Dendritic cell treated with granulocyte-macrophage colony-stimulating factor and Interleukin-4, amounts not matched to agents 40 ng/mL and 50 ng/mL, for 4 days (primary cell): Measurements from ENCODE around the gene HDAC8.
A peak's percentile ranks its signal among the peaks of the same experiment; 100 is the strongest.

Experiments used
- H3K27ac Mint-ChIP-seq: one replicate; pipeline ENCODE4 v1.8.0; 2022; ENCODE audit warnings: mild to moderate bottlenecking, mixed read lengths
- H3K27me3 Mint-ChIP-seq: one replicate; pipeline ENCODE4 v1.8.0; 2022; ENCODE audit warnings: mild to moderate bottlenecking, mixed read lengths
- H3K36me3 Mint-ChIP-seq: one replicate; pipeline ENCODE4 v1.8.0; 2022; ENCODE audit warnings: low read depth, mixed read lengths
- H3K4me1 Mint-ChIP-seq: one replicate; pipeline ENCODE4 v1.8.0; 2022; ENCODE audit warnings: low read depth, mixed read lengths
- H3K4me3 Mint-ChIP-seq: one replicate; pipeline ENCODE4 v1.8.0; 2022; ENCODE audit warnings: mild to moderate bottlenecking, moderate library complexity, mixed read lengths
- H3K9me3 Mint-ChIP-seq: one replicate; pipeline ENCODE4 v1.8.0; 2022; ENCODE audit warnings: mixed read lengths
- intact Hi-C: fragments of 100-400 bp; cut with micrococcal nuclease; formaldehyde crosslinking; loops from one replicate; pipeline ENCODE4 v1.15.0; 2022

The HDAC8 gene

DNA sequence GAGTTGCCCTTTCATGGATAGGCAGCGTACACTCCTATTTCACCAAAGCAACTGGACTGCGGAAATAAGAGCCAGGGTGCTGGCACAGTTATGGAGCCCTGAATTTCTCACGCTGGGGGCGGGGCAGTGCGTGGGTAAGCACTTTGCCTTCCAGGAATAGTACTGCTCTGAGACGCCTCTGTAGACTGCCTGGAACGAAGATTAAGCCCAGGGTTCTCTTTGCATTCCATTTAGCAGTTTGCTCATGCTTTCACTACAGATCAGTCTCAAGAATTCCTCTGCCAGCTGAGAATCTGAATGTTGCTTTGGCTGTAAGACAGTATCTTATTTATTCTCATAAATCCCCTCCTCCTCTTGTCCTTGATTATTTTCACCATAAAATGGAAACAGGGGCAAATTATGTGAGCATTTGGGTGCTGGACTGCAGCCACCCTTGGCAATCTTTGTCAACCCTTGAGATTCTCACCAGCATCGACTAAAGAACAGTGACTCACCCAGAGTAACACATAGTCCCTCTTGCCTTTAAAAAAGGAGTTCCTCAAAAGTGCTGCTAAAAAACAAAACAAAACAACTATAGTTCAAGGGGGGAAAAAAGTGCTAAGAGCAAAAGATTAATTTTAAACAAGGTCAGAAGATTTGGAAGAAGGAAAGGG is 178.0 kb downstream of the HDAC8 start:
- no peaks in the 10 kb centered on the region for H3K36me3 Mint-ChIP-seq
- intact Hi-C loops, result no loop called here
- H3K27me3 Mint-ChIP-seq, result no peaks in the 10 kb centered on the region
- peak overlapping the region; percentile 65 for H3K27ac Mint-ChIP-seq
- H3K9me3 Mint-ChIP-seq, result no peaks in the 10 kb centered on the region
- peaks cover 25% of the 10 kb centered on the region for H3K4me1 Mint-ChIP-seq
- no peak overlapping the region for H3K4me3 Mint-ChIP-seq

DNA sequence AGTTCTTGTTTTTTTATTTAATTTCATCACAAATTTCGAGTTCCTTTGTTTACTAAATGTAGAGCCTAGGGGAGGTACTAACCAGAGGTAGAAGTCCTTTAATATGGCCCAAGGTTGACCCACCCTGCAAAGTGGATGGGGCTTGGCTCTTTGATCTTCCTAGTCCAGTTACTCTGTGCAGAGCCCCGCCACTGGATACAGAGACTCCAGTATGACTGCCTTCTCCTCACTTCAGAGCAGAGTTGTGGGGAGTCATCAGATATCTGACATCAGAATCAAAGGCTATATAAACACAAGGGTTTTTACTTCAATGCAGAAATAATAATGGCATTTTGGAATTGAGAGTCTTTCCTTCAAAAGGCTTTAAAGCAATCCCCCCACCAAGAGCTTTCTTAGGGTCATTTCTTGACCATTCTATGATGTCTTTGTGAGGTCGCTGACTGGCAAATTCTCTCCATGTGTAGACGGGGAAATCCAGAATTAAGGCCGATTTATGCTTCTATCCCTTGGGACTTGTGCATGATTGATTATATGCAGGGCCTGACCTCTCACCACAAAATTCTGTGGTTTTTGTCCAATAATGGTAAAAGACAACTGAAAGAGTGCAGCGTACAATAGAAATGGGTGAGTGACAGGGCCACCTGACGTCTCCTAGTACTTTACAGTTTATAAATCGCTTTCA is 178.7 kb downstream of the HDAC8 start:
- Mint-ChIP-seq H3K27ac (no peak overlapping the region), H3K9me3 (no peaks in the 10 kb centered on the region), H3K27me3 (no peaks in the 10 kb centered on the region), H3K4me1 (peaks cover 25% of the 10 kb centered on the region), H3K4me3 (no peak overlapping the region), H3K36me3 (no peaks in the 10 kb centered on the region)
- intact Hi-C loops, result no loop called here

DNA sequence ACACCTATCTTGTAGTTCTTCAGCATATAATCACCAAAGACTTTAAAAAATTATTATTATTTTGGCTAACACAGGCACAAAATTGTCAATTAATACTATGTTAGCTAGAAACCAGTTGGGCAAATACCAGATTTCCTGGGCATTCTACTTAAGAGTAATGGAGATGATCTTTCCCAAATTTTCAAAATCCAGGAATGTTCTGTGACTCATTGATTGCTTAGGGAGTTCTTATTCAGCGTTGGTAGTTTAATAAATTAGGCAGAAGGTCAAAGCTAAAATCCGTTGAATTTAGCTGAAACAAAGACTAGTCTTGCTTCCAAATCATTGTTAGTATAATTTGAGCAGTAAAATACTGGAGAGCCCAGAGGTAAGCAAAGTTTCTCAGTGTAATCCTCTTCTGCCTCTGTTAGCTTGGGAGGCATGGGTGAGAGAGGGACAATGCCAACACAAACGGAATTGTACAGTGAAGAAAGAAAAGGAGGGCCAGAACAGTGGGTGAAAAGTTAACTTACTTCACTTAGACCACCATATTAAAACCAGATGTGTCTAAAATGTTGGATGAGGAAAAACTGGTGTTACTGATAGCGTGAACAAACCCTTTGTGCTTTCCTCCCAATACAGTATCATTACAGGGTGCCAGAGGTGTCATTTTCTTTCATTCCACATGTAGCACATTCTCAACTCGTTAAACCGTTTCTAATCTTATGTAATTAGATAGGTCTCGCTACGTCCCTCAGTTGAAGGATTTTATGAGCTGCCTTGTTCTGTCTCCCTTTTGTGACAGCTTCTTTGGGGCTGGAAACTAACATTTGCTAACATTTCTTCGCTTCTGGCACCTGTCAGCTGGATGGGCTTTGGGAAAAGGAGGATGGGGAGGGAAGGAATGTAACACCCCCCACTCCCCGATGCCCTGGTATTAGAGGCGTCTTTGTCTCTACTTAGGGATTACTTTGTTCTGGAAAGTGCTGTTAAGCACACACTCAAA is 179.5 kb downstream of the HDAC8 start:
- Mint-ChIP-seq H3K27ac (no peak overlapping the region), H3K4me3 (no peak overlapping the region), H3K9me3 (no peaks in the 10 kb centered on the region), H3K4me1 (peaks cover 25% of the 10 kb centered on the region), H3K36me3 (no peaks in the 10 kb centered on the region), H3K27me3 (no peaks in the 10 kb centered on the region)
- intact Hi-C loops, result no loop called here

DNA sequence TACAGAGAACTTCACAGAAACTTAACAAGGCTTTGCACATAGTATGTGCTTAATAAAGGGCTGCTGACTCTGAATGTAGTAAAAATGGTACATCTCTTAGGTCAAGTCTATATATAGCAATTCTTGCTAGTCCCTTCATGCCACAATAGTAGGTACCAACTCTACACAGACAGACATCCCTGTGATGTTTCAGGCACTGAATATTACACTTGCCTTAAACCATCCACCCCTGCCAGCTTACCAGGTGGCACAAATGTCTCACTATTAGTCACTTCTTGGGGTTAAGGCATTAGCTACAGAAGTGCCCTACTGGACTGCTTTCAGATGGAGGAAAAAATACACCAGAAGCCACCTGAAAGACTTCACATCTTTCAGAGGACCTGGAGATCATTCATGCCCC is 180.6 kb downstream of the HDAC8 start:
- H3K4me3 Mint-ChIP-seq, result no peak overlapping the region
- no peaks in the 10 kb centered on the region for H3K36me3 Mint-ChIP-seq
- H3K9me3 Mint-ChIP-seq, result no peaks in the 10 kb centered on the region
- H3K27ac Mint-ChIP-seq, result no peak overlapping the region
- H3K27me3 Mint-ChIP-seq, result no peaks in the 10 kb centered on the region
- intact Hi-C loops, result no loop called here
- peaks cover 25% of the 10 kb centered on the region for H3K4me1 Mint-ChIP-seq

DNA sequence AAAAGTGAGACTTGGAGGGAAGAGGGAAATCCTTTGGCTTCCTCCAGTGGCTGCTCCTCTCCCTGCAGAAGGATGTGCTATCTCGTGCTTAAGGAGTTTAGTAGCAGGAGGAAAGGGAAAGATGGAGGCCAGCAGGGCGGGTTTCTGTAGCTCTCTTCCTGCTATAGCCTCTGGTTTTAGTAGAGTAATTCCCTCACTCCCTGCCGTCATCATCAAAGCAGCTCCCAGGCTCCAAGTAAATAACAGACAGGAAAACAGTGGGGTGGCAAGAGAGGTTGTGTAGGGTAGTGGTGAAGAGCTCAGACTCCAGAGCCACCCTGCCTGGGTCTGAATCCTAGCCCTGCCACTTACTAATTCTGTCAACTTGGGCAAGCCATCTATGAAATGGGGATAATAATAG is 185.4 kb downstream of the HDAC8 start:
- H3K36me3 Mint-ChIP-seq, result no peaks in the 10 kb centered on the region
- intact Hi-C loops, result no loop called here
- H3K27me3 Mint-ChIP-seq, result no peaks in the 10 kb centered on the region
- peaks cover 12% of the 10 kb centered on the region for H3K4me1 Mint-ChIP-seq
- H3K9me3 Mint-ChIP-seq, result no peaks in the 10 kb centered on the region
- no peak overlapping the region for H3K27ac Mint-ChIP-seq
- H3K4me3 Mint-ChIP-seq, result no peak overlapping the region

DNA sequence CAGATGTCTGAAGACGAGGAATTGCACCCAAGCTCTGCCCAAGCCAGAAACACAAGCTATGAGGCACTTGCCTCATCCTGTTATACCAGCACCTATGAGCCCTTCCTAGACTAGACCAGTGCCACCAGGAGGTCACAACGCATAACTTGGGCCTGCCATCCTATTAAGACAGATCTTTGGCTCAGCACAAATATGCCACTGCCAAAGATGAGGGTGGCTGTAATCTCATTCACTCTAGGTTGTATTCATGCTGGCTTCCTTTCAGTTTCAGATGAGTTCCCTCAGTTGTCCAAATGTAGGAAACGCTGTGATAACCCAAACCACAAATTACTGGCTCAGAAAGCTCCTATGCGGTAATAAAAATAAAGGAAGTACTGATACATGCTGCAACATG is 190.4 kb downstream of the HDAC8 start:
- no peaks in the 10 kb centered on the region for H3K36me3 Mint-ChIP-seq

DNA sequence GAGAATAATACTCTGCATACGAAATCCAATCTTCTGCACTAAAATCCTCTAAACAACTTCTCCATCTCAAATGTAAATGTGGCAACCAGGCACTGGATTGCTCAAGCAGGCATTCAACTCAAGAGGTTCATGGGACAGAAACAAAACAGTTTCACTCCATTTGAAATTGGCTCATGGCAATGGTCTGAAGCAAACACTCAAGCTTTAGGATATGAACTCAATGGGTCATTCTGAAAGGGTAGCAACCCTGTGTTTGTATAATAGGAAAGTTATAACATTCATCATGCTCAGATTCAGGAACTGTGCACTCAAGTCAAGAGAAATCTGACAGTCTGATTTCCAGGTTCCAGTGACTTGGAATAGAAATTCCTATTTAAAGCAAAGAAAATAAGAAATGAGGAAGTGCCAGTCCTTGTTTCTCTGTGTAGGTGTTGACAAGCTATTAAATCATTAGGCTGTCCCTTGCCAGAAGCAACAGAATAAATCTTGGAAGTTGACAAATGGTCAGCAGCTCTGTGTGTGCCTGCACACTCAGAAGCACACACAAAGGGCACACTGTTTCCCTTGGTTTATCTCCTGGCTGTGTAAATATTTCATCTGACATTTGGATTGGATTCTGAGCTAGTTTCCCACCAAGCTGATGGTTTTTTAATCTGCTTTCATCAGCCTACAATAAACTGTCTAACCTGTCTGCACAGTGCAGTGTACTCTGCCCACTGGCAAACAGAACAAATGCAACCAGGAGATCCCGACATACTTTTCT is 191.0 kb downstream of the HDAC8 start:
- Mint-ChIP-seq H3K27ac (no peak overlapping the region), H3K9me3 (no peaks in the 10 kb centered on the region), H3K27me3 (no peaks in the 10 kb centered on the region), H3K36me3 (no peaks in the 10 kb centered on the region), H3K4me3 (no peak overlapping the region), H3K4me1 (peaks cover 9% of the 10 kb centered on the region)
- intact Hi-C loops, result no loop called here

More for the DNA sequence above, 190.4 kb downstream of the HDAC8 start:
- Mint-ChIP-seq H3K4me1 (peaks cover 9% of the 10 kb centered on the region), H3K27me3 (no peaks in the 10 kb centered on the region), H3K4me3 (no peak overlapping the region), H3K27ac (no peak overlapping the region), H3K9me3 (no peaks in the 10 kb centered on the region)
- intact Hi-C loops, result no loop called here

DNA sequence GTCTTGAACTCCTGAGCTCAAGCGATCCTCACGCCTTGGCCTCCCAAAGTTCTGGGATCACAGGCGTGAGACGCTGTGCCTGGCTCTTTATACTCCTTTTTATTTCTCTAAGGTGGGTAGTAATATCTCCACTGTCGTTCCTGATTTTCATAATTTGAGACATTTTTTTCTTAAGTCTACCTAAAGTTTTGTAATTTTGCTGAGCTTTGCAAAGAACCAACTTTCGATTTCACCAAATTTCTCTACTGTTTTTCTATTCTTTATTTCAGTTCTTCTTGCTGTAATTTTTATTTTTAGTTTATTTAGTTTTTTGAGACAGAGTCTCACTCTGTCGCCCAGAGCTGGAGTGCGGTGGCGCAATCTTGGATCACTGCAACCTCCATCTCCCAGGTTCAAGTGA is 196.5 kb downstream of the HDAC8 start:
- H3K36me3 Mint-ChIP-seq, result no peaks in the 10 kb centered on the region
- intact Hi-C loops, result no loop called here

DNA sequence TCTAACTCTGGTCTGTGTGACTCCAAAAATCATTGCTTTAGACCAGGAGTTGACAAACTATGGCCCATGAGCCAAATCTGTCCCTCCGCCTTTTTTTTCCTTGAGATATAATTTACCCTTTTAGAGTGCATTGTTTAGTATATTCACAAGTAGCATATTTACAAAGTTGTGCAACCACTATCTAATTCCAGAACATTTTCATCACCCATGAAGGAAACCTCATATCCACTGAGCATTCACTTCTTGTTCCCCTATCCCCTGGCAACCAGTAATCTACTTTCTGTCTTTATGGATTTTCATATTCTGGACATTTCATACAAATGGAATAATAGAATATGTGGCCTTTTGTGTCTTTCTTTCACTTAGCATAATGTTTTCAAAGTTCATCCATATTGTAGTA is 199.5 kb downstream of the HDAC8 start:
- no peaks in the 10 kb centered on the region for H3K27me3 Mint-ChIP-seq
- H3K4me1 Mint-ChIP-seq, result peaks cover 11% of the 10 kb centered on the region
- H3K27ac Mint-ChIP-seq, result no peak overlapping the region
- no peak overlapping the region for H3K4me3 Mint-ChIP-seq
- intact Hi-C loops, result no loop called here
- peaks cover 9% of the 10 kb centered on the region for H3K36me3 Mint-ChIP-seq
- no peaks in the 10 kb centered on the region for H3K9me3 Mint-ChIP-seq

More for the DNA sequence above, 196.5 kb downstream of the HDAC8 start:
- Mint-ChIP-seq H3K27ac (no peak overlapping the region), H3K4me1 (peaks cover 10% of the 10 kb centered on the region), H3K4me3 (no peak overlapping the region), H3K27me3 (no peaks in the 10 kb centered on the region), H3K9me3 (no peaks in the 10 kb centered on the region)

DNA sequence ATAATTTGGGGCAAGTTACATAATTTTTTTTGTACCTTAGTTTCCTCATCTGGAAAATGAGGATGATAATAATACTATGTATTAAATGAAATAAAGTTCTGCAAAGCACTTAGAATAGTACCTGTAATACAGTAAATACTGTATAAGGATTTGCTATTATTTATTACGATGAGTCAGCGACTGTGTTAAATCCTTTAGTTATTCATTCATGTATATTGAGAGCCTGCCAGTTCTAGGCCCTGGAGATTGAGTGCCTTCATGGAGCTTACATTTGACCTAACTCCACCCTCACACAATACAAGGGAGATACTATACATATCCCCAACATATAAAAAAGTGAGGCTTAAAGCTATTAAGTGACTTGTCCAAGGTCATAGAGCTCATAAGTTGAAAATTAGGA is 199.9 kb downstream of the HDAC8 start:
- Mint-ChIP-seq H3K27ac (no peak overlapping the region), H3K27me3 (no peaks in the 10 kb centered on the region), H3K9me3 (no peaks in the 10 kb centered on the region), H3K36me3 (peaks cover 9% of the 10 kb centered on the region), H3K4me3 (no peak overlapping the region), H3K4me1 (peaks cover 11% of the 10 kb centered on the region)
- intact Hi-C loops, result no loop called here

DNA sequence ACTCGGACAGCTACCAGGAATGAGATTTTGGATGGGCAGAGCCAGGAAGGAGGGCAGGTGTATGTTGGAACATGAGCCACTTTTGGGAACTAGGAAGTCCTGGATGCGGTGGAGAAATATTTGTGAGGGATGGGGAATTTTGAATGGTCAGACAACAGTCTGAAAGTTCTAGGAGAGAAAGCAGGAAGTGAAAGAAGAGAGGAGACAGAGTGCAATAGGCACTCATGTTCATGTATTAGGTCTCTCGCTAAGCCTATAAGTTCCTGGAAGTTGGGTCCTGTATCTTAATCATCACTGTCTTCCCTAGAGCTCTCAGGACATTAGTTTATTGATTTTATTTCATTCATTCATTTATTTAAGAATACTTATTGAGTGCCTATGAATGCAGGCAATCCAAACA is 201.2 kb downstream of the HDAC8 start:
- no peak overlapping the region for H3K4me3 Mint-ChIP-seq
- H3K4me1 Mint-ChIP-seq, result peaks cover 11% of the 10 kb centered on the region
- peaks cover 9% of the 10 kb centered on the region for H3K36me3 Mint-ChIP-seq
- no peaks in the 10 kb centered on the region for H3K9me3 Mint-ChIP-seq
- intact Hi-C loops, result no loop called here
- no peak overlapping the region for H3K27ac Mint-ChIP-seq
- no peaks in the 10 kb centered on the region for H3K27me3 Mint-ChIP-seq

DNA sequence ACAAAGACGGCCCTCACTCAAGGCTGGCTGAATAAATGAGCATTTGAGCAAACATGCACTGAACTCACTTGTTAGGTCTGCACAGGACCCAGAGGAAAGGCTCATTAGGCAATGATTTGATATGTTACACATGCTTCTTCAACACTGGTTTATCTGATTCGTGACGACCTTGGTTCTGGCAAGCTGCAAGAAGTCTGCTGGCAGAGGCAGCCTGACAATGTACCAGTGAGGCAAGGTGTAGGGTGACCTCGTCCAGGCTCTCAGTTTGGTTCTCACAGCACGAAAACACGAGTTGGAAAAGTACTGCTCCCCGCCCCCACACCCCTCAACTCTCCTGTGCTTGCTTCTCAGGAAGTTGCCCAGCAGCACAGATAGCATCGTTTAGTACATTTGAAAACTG is 203.8 kb downstream of the HDAC8 start:
- Mint-ChIP-seq H3K9me3 (no peaks in the 10 kb centered on the region), H3K4me3 (no peak overlapping the region), H3K27ac (no peak overlapping the region), H3K27me3 (no peaks in the 10 kb centered on the region), H3K36me3 (peaks cover 9% of the 10 kb centered on the region), H3K4me1 (peaks cover 11% of the 10 kb centered on the region)
- intact Hi-C loops, result no loop called here

DNA sequence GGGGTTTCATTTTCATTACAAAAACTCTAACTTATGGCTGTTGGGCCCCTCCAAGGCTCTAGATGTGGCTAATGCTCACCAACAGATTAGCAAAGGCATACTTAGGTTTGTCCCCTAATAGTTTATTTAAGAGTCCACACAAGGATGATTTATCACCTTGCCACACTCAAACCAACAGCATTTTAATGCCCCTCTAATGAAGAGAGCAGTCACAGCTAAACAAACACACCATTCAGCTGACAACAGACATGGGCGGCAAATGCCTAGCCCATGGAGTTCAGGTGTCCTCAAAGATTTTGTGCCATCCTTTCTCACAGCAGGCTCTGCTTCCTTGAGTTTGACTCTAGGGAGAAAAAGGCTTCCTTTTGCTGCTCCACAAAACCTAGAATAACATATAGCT is 205.1 kb downstream of the HDAC8 start:
- peaks cover 11% of the 10 kb centered on the region for H3K4me1 Mint-ChIP-seq
- H3K27me3 Mint-ChIP-seq, result no peaks in the 10 kb centered on the region
- H3K9me3 Mint-ChIP-seq, result no peaks in the 10 kb centered on the region
- no peak overlapping the region for H3K27ac Mint-ChIP-seq
- H3K4me3 Mint-ChIP-seq, result no peak overlapping the region
- intact Hi-C loops, result no loop called here
- peaks cover 15% of the 10 kb centered on the region for H3K36me3 Mint-ChIP-seq
